Measurements from ENCODE around the gene STIM2.

STIM2 gene

DNA sequence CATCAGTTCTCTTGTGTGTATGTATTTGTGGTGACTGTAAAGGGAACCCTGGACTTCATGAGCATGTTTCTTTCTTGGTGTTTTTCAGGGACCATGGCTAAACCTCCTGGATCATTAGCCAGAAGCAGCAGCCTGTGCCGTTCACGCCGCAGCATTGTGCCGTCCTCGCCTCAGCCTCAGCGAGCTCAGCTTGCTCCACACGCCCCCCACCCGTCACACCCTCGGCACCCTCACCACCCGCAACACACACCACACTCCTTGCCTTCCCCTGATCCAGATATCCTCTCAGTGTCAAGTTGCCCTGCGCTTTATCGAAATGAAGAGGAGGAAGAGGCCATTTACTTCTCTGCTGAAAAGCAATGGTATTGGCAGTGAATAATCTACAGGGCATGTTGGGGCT lies 157.0 kb downstream of the STIM2 start:
- Histone ChIP-seq H3K9ac (ENCODE audit: low read length) (no peak overlapping the region), H3K4me3 (ENCODE audit: low read length) (no peak overlapping the region), H3K9me3 (replicated peaks; ENCODE audit: insufficient read depth, low read length) (no peaks in the 10 kb centered on the region), H3K4me1 (ENCODE audit: low read length) (peaks cover 10% of the 10 kb centered on the region), H4K20me1 (ENCODE audit: insufficient read depth, low read length) (no peaks in the 10 kb centered on the region), H3K36me3 (replicated peaks; ENCODE audit: insufficient read depth, low read length) (no peaks in the 10 kb centered on the region), H3F3A (ENCODE audit: insufficient read depth, low read length) (no peaks in the 10 kb centered on the region), H3K9me2 (replicated peaks; ENCODE audit: insufficient read depth, low read length) (no peaks in the 10 kb centered on the region), H3K27me3 (replicated peaks; ENCODE audit: insufficient read depth, low read length) (no peaks in the 10 kb centered on the region), H3K4me2 (ENCODE audit: low read depth, low read length) (no peak overlapping the region), H3K79me2 (ENCODE audit: low read length) (no peaks in the 10 kb centered on the region), H3K27ac (ENCODE audit: low read length) (no peak overlapping the region), H2AFZ (ENCODE audit: low read length) (no peak overlapping the region)
- TF ChIP-seq EZH2phosphoT487 (IDR thresholded peaks at IDR 0.05; ENCODE audit: low read length) = no peak
- DNase-seq = no peak

- Histone ChIP-seq H3K4me2 (ENCODE audit: low read depth, low read length) (no peak overlapping the region), H3K9ac (ENCODE audit: low read length) (no peak overlapping the region), H3K79me2 (ENCODE audit: low read length) (no peaks in the 10 kb centered on the region), H3K27ac (ENCODE audit: low read length) (no peak overlapping the region), H3K4me3 (ENCODE audit: low read length) (no peak overlapping the region), H2AFZ (ENCODE audit: low read length) (no peak overlapping the region), H3K27me3 (replicated peaks; ENCODE audit: insufficient read depth, low read length) (no peaks in the 10 kb centered on the region), H3K9me3 (replicated peaks; ENCODE audit: insufficient read depth, low read length) (no peaks in the 10 kb centered on the region), H3K9me2 (replicated peaks; ENCODE audit: insufficient read depth, low read length) (no peaks in the 10 kb centered on the region), H3K4me1 (ENCODE audit: low read length) (peaks cover 5% of the 10 kb centered on the region; the same call in 1 of the 2 replicates), H4K20me1 (ENCODE audit: insufficient read depth, low read length) (no peaks in the 10 kb centered on the region), H3F3A (ENCODE audit: insufficient read depth, low read length) (no peaks in the 10 kb centered on the region), H3K36me3 (replicated peaks; ENCODE audit: insufficient read depth, low read length) (no peaks in the 10 kb centered on the region)
- no peak for DNase-seq
- TF ChIP-seq CTCF (IDR thresholded peaks at IDR 0.05; ENCODE audit: low read length) = no peak
- TF ChIP-seq EZH2phosphoT487 (IDR thresholded peaks at IDR 0.05; ENCODE audit: low read length) = no peak
Measured at GRCh38 chr4:27018076-27018475, 157.4 kb downstream of the STIM2 start.

- Histone ChIP-seq H3K4me2 (ENCODE audit: low read depth, low read length) (no peak overlapping the region), H3K9me2 (replicated peaks; ENCODE audit: insufficient read depth, low read length) (no peaks in the 10 kb centered on the region), H2AFZ (ENCODE audit: low read length) (no peak overlapping the region), H3K4me3 (ENCODE audit: low read length) (no peak overlapping the region), H4K20me1 (ENCODE audit: insufficient read depth, low read length) (no peaks in the 10 kb centered on the region), H3K36me3 (replicated peaks; ENCODE audit: insufficient read depth, low read length) (no peaks in the 10 kb centered on the region), H3K4me1 (ENCODE audit: low read length) (no peaks in the 10 kb centered on the region), H3K9ac (ENCODE audit: low read length) (no peak overlapping the region), H3K27me3 (replicated peaks; ENCODE audit: insufficient read depth, low read length) (no peaks in the 10 kb centered on the region), H3K27ac (ENCODE audit: low read length) (no peak overlapping the region), H3F3A (ENCODE audit: insufficient read depth, low read length) (no peaks in the 10 kb centered on the region), H3K79me2 (ENCODE audit: low read length) (no peaks in the 10 kb centered on the region), H3K9me3 (replicated peaks; ENCODE audit: insufficient read depth, low read length) (no peaks in the 10 kb centered on the region)
- DNase-seq = no peak
- TF ChIP-seq EZH2 (optimal IDR thresholded peaks at IDR 0.05; ENCODE audit: low read depth, low read length) = no peak
- TF ChIP-seq CTCF (IDR thresholded peaks at IDR 0.05; ENCODE audit: low read length) = no peak
- no peak for TF ChIP-seq EZH2phosphoT487 (IDR thresholded peaks at IDR 0.05; ENCODE audit: low read length)
Measured at GRCh38 chr4:27018910-27019309, 158.3 kb downstream of the STIM2 start.

DNA sequence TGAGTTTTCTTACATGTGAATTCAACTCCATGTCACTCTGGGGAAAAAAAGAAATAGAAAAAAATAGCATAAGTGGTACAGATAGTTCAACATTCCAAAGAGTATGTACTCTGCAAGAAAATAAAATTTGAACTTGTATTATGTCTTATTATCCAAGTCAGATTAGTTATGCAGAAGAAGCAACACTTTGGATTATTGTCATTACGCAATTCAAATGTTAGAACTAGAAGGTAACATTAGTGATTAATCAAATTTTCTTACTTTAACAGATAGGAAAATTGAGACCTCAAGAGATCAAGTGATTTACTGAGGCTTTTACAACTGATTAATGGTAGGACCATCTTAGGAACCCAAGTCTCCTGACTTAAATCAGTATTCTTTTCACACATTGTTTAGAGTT lies 159.1 kb downstream of the STIM2 start:
- Histone ChIP-seq H3K27ac (ENCODE audit: low read length) (no peak overlapping the region), H3K4me2 (ENCODE audit: low read depth, low read length) (no peak overlapping the region)
- TF ChIP-seq EZH2phosphoT487 (IDR thresholded peaks at IDR 0.05; ENCODE audit: low read length) (no peak), EZH2 (optimal IDR thresholded peaks at IDR 0.05; ENCODE audit: low read depth, low read length) (no peak), CTCF (IDR thresholded peaks at IDR 0.05; ENCODE audit: low read length) (no peak)

More for the DNA sequence above, 159.1 kb downstream of the STIM2 start:
- DNase-seq = no peak
- H3K9me3 ChIP-seq (replicated peaks; ENCODE audit: insufficient read depth, low read length) = no peaks in the 10 kb centered on the region
- no peak overlapping the region for H2AFZ ChIP-seq (ENCODE audit: low read length)
- H3K4me1 ChIP-seq (ENCODE audit: low read length) = no peaks in the 10 kb centered on the region
- no peak overlapping the region for H3K4me3 ChIP-seq (ENCODE audit: low read length)
- H3K27me3 ChIP-seq (replicated peaks; ENCODE audit: insufficient read depth, low read length) = no peaks in the 10 kb centered on the region
- no peaks in the 10 kb centered on the region for H3K9me2 ChIP-seq (replicated peaks; ENCODE audit: insufficient read depth, low read length)
- H3F3A ChIP-seq (ENCODE audit: insufficient read depth, low read length) = no peaks in the 10 kb centered on the region
- H4K20me1 ChIP-seq (ENCODE audit: insufficient read depth, low read length) = no peaks in the 10 kb centered on the region
- no peak overlapping the region for H3K9ac ChIP-seq (ENCODE audit: low read length)
- no peaks in the 10 kb centered on the region for H3K36me3 ChIP-seq (replicated peaks; ENCODE audit: insufficient read depth, low read length)
- no peaks in the 10 kb centered on the region for H3K79me2 ChIP-seq (ENCODE audit: low read length)

Measured in MM.1S (cell line).